Tibial artery (tissue), 4 donors: ENCODE measurements around the gene KDF1.

Experiments
- DNase-seq, 2 donors: peaks; one replicate each; pipeline ENCODE4 v3.0.0-alpha.2; 2019
- H3K27ac ChIP-seq, 2 donors: fragments of 200-600 bp; sonication (generic) in 1 of 2; 1 replicate in 1 of 2; 2 replicates in 1 of 2; pipeline ENCODE4 v1.5.1; 2018 to 2019; ENCODE audit warnings: mild to moderate bottlenecking in 1 of 2
- H3K27me3 ChIP-seq, 2 donors: fragments of 200-600 bp; sonication (generic) in 1 of 2; one replicate each; pipeline versions ENCODE4 v1.5.1 to v1.6.0; 2016 to 2019
- H3K36me3 ChIP-seq, 3 donors: fragments of 200-600 bp; sonication (generic) in 2 of 3; one replicate each; pipeline ENCODE4 v1.5.1; 2016 to 2019; ENCODE audit warnings: mild to moderate bottlenecking in 2 of 3
- H3K4me1 ChIP-seq, 4 donors: fragments of 200-600 bp; sonication (generic) in 2 of 4; 1 replicate in 3 of 4; 2 replicates in 1 of 4; pipeline ENCODE4 v1.5.1; 2016 to 2019
- H3K4me3 ChIP-seq, 2 donors: fragments of 200-600 bp; sonication (generic) in 1 of 2; 1 replicate in 1 of 2; 2 replicates in 1 of 2; pipeline ENCODE4 v1.5.1; 2018 to 2019; ENCODE audit warnings: mild to moderate bottlenecking in 2 of 2
- H3K9me3 ChIP-seq, 3 donors: fragments of 200-600 bp; sonication (generic) in 1 of 3; one replicate each; pipeline ENCODE4 v1.5.1; 2016 to 2019
- intact Hi-C: fragments of 100-400 bp; cut with DNase I; formaldehyde crosslinking; loops from one replicate; pipeline ENCODE4 v1.15.0; 2023; ENCODE audit warnings: low total_unique reads
- TF ChIP-seq, protein P1 (sequence below), 2 experiments: fragments of 200-600 bp in 1 of 2; fragments of 450-650 bp in 1 of 2; IDR thresholded peaks; one replicate each; pipeline ENCODE4 v1.5.1; 2017 to 2019; ENCODE audit warnings: antibody characterized with exemption in 2 of 2, mild to moderate bottlenecking in 1 of 2, moderate library complexity in 1 of 2

KDF1 gene

DNA sequence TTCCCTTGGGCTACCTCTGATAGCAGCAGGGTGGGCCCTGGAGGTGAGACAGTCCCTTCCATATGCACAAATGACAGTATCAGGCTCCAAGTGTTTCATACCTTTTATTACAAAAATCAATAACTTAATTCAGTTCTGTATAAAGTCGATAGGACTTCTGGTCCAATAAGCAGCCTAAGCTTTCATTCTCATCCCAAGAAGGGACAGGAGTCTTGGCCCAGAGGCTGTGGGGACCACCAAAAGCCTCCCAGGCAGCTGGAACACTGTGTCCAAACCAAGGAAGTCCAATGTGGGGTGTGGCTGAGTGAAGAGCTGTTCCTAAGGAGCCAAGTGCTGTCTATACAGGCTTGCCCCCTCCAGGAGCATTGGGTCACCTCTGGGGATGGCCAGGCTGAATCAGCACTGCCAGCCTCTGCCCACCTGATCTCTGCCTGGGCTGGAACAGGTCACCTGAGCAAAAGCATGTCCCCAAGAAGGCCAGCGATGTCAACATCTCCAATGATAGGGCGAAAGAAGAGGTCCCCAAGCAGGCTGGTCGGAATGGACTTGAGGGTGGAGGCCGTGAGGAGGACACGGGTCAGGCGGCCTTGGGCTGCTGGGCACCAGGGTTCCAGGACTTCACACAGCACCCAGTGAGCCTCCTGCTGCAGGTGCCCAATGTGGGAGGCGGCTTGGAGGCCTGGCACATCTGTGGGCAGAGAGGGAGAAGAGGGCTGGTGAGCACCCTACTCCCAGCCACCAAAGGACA, 48.7 kb downstream of the KDF1 start:
- Histone ChIP-seq H3K4me3 (no peak overlapping the region), H3K9me3 (no peaks in the 10 kb centered on the region), H3K36me3 (no peaks in the 10 kb centered on the region), H3K4me1 (no peaks in the 10 kb centered on the region), H3K27ac (no peak overlapping the region), H3K27me3 (no peaks in the 10 kb centered on the region)
- TF ChIP-seq, protein P1, sequence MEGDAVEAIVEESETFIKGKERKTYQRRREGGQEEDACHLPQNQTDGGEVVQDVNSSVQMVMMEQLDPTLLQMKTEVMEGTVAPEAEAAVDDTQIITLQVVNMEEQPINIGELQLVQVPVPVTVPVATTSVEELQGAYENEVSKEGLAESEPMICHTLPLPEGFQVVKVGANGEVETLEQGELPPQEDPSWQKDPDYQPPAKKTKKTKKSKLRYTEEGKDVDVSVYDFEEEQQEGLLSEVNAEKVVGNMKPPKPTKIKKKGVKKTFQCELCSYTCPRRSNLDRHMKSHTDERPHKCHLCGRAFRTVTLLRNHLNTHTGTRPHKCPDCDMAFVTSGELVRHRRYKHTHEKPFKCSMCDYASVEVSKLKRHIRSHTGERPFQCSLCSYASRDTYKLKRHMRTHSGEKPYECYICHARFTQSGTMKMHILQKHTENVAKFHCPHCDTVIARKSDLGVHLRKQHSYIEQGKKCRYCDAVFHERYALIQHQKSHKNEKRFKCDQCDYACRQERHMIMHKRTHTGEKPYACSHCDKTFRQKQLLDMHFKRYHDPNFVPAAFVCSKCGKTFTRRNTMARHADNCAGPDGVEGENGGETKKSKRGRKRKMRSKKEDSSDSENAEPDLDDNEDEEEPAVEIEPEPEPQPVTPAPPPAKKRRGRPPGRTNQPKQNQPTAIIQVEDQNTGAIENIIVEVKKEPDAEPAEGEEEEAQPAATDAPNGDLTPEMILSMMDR (IDR thresholded peaks at IDR 0.05), result no peak
- no peak for DNase-seq
- intact Hi-C loops, result no loop called here

DNA sequence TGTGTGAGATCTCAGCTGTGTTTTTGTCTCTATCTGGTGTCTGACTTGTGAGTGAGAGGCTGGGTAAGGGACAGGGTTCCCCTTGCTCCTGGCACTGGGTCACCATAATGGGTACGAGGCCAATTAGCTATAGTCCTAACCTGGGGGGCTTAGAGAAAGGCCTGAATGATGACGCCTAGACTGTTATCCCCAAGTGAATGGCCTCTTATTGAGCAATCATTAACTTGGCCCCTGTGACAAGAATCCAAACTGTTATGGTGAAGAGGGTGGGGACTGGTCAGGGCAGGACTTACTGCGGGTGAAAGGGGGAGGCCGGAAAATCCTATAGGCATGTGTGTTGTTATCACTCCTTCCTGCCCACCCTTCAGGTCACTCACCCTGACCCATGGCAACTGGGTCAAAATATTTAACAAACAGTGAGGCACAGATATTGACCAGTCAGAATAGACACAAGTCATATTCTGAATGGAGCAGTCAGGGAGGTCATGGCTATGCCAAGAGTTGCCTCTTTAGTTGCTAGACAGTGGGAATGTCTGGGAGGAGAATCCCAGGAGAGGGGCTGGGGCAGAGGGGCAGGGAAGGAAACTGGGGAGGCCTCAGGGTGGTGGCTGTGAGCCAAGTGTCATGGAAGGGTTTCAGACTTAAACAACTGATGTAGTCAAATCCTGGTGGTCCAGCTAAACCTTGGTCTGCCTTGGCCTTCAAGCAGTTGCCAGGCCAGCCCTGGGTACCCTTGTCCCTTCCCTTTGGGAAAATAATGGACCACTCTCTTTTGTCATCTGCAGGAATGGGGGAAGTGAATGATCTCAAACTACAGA, 49.7 kb downstream of the KDF1 start:
- Histone ChIP-seq H3K4me1 (no peaks in the 10 kb centered on the region), H3K27ac (no peak overlapping the region), H3K27me3 (no peaks in the 10 kb centered on the region), H3K9me3 (no peaks in the 10 kb centered on the region), H3K4me3 (no peak overlapping the region), H3K36me3 (no peaks in the 10 kb centered on the region)
- TF ChIP-seq, protein P1 (IDR thresholded peaks at IDR 0.05), result no peak
- intact Hi-C loops, result no loop called here
- no peak for DNase-seq

DNA sequence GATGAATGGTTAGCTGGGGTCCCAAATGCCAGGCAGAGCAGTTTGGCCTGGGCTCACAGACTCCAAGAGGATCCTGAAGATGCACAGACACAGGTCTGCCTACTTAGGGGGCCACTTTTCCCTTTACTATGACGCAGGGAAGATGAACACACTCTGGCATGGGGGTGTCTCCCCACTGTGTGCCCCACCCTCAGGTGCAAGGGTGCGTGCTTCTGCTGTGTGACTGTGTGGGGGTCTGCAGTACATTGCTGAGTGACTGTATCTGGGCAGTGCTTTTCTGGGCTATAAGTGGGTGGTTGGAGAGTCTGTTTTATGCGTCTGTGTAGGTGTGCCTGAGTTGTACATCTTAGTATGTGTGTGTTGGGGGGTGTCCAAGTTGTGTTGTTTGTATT, 50.3 kb downstream of the KDF1 start:
- Histone ChIP-seq H3K27me3 (no peaks in the 10 kb centered on the region), H3K27ac (no peak overlapping the region), H3K9me3 (no peaks in the 10 kb centered on the region), H3K4me1 (no peaks in the 10 kb centered on the region), H3K4me3 (no peak overlapping the region), H3K36me3 (no peaks in the 10 kb centered on the region)
- TF ChIP-seq, protein P1 (IDR thresholded peaks at IDR 0.05), result no peak
- intact Hi-C loops, result no loop called here
- DNase-seq, result no peak

DNA sequence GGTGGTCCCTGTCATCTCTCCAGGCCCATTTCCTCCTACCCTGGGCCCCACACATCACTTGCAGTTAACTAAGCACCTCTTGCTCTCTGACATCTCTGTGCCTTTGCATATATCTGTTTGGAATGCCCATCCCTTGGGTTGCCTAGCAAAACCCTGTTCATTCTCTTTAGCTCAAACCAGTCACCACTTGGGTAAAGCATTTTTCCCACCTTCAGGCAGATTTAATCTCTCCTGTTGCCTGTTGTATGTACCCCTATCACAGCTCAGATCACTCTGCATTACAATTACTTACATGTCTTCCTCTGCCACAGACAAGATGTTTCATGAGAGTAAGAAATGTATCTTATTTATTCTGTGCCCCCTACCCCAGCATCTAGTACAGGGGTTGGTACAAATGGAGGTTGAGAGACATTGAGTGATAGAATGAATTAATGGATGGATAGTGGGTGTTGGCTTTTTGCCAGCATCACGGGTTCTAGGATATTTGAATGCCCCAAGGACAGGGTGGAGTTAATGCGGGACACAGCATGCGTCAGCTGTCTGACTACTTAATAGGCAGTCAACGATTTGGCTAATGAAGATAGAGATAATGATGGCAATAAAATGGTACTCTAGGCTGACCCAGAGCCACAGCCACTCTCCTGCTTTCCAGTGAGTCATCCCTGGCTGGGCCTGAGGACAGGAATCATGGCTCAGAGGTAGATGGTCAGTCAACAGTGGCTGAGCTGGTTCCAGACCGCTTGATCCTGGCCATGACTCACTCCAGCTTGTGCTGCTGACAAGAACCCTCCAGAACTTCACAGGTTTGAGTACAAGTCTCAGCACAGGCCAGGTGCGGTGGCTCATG, 53.0 kb downstream of the KDF1 start:
- Histone ChIP-seq H3K27ac (no peak overlapping the region), H3K4me3 (no peak overlapping the region), H3K9me3 (no peaks in the 10 kb centered on the region), H3K27me3 (no peaks in the 10 kb centered on the region), H3K36me3 (no peaks in the 10 kb centered on the region), H3K4me1 (no peaks in the 10 kb centered on the region)
- intact Hi-C loops, result no loop called here
- DNase-seq, result no peak
- TF ChIP-seq, protein P1 (IDR thresholded peaks at IDR 0.05), result no peak

DNA sequence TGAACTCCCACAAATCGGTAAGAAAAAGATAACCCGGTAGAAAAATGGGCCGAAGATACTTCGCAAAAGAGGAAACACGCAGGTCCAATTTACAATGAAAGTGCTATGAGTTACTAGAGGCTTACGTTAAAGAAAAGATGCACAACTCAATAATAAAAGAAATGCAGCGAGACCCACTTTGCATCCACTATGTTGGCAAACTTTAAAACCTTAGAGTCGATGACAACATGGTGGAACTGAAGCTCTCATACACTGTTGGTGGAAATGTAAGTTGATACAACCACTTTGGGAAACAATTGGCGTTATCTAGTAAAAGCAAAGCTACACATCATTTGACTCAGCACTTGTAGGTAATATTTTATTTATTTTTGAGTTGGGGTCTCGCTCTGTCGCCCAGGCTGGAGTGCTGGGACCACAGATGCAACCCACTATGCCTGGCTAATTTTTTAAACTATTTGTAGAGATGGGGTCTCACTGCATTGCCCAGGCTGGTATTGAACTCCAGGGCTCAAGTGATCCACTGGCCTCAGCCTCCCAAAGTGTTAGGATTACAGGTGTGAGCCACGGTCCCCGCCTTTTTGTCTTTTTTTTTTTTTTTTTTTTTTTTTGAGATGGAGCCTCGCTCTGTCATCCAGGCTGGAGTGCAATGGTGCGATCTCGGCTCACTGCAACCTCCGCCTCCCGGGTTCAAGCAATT, 59.3 kb downstream of the KDF1 start:
- intact Hi-C loops, result loop anchor here (2.0 kb wide), 1 partner anchor 20 kb away; the partner anchor contains the start of gene NUDC
- H3K9me3 ChIP-seq, result no peaks in the 10 kb centered on the region
- no peak for DNase-seq
- H3K27ac ChIP-seq, result peak overlapping the region; percentile 71 to 75
- peaks cover 12 to 29% (median 16%) of the 10 kb centered on the region in 3 donors for H3K36me3 ChIP-seq
- peak overlapping the region; percentile 78 to 80 for H3K4me3 ChIP-seq
- H3K27me3 ChIP-seq, result no peaks in the 10 kb centered on the region
- TF ChIP-seq, protein P1 (IDR thresholded peaks at IDR 0.05), result no peak
- peaks cover 0 to 19% (median 18%) of the 10 kb centered on the region in 4 donors for H3K4me1 ChIP-seq
